HG02885 (cell line): Measurements from ENCODE around the gene PLEKHH1.

Experiments
- ATAC-seq: cut with Tn5 transposase; IDR thresholded peaks from one replicate; pipeline ENCODE4 v1.9.1; 2021; ENCODE audit warnings: mild to moderate bottlenecking; ENCODE audit not compliant: unreplicated experiment, poor library complexity

Gene PLEKHH1

DNA sequence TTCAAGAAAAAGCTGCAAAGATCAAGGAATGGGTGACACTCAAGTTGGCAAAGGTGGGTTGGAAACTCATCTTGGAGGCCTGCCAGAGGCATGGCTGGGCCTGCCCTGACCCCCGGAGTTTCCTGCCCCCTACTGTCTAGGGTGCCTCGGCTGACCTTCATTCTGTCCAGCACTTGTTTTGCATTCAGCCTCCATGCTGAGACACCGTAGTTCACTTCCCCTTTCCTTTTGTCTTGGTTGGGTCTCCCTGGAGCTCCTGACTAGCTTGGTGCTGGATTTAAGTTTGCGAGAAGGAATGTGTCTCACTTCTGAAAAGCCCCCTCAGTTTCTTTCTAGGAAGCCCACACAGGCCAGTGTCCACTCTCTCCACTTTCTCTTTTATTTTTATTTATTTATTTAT lies 26.5 kb downstream of the PLEKHH1 start:
- no peak for ATAC-seq

DNA sequence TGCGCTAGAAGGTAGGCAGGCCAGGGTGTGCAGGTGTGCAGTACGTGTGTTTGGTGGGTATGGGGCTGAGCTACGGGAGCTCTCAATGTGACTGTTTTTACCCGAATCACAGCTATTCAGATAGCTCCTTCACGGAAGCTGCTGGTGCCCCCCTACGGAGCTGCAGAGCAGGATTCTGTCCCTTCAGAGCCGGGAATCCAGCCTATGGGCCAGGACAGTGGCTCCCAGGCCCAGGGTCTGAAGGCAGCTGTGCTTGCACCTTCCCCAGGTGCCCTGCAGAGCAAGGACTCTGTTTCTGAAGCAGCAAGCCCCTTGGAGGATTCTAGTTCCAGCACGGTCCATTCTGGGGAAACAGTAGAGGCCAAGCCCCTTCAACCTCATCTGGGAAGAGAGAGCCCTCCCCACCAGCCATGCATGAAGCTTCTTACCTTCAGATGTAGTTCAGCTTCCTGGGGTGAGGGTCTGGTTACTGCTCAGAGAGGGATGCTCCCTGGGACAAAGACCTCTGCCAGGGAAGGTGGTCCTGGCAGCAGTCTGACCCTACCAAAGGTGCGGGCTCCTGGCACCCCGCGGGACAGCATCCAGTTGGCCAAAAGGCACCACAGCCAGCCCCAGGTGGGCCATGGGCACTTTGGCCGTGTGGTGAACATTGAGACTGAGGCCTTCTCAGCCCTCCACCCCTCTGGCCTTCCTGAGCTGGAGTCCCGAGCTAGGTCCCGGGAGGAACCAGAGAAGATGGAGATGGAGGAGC lies 29.1 kb downstream of the PLEKHH1 start:
- no peak for ATAC-seq

DNA sequence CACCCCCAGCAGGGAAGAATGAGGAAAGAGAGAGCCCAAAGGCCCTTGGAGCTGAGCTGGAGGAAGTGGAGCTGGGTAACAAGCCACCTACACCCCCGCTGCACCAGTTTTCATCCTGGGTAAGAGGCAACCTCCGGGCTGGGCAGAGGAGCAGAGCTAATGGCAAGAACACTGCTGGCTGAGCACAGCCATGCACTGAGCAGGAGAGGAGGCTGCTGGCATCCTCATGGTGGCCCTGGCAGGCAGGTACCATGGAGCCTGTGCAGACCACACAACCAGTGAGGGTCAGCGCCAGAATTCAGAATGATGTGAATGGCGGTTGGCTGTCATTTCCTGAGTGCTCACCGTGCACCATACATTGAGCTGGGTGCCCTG lies 29.7 kb downstream of the PLEKHH1 start:
- ATAC-seq, result no peak

DNA sequence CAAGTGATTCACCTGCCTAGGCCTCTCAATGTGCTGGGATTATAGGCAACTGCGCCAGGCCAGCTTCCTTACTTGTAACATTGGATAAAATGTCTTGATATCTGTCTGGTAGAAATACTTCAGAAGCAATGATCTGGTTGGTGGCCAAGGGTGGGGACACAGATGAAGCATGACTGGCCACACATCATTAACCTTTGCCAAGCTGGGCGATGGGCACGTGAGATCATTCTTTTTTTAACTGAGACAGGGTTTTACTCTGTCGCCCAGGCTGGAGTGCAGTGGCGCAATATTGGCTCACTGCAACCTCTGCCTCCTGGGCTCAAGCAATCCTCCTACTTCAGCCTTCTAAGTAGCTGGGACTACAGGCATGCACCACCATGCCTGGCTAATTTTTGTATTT lies 31.1 kb downstream of the PLEKHH1 start:
- ATAC-seq, result no peak

DNA sequence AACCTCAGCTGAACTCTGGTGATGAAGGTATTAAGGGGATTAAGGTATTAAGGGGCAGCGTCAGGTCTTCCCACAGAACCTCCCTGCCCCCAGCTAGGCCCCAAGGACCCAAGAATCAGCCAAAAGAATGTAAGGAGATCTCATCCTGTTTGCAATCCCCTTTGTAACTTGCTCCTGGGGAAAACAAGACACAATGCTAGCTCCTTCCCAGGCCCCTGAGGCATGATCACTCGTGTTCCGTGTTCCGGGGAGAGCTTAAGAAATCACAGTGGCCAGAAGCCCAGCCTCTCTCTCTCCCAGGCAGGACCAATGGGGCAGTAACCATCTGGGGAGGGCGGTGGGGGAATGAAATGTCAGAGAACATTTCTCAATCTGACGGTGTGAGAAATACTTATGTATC lies 33.8 kb downstream of the PLEKHH1 start:
- ATAC-seq, result no peak

DNA sequence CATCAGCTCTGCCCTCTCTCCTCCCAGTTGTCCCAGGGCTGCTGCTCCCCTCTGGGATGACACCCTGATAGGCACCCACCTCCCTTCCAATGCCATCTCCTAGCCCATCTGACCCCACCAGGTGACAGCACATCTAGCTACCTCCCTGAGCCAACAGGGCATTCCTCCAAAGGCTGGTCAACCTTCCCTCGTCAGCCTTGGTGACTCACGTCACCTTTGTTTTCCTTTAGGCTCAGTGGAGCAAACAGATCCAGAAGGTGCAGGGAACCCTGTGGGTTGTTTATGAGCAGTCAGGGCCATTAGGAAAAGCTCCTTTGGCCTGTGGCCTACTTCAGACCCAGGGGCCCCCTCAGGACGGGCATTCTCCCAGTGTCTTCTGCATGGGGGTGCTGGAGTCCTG lies 34.6 kb downstream of the PLEKHH1 start:
- ATAC-seq, result no peak

DNA sequence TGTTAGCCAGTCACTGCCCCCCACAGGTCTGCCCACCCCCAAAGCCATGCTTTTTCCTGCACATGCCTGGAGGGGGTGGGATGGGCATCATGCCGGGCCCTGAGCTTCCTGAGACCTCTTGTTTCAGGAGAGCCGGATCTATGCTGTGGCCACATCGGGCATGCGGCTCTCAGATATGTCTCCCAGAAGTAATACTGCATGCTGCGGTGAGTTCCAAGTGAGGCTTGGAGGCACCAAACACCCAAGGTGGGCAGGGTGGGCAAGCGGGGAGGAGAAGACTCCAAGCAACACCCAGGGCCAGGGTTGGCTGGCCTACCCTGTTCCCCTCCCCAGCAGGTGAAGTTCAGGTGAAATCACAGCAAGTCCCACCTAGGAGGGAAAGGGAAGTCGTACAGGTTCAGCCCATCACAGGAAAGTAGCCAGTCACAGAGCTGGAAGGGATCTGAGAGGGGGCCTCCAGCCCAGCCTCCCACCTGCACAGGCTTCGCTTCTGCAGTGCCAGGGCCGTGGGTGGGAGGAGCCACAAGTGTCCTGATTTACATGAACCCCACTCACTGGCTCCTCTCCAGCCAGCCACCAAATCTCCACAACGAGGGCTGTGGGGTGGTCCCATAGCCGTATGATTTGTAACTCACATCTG lies 36.0 kb downstream of the PLEKHH1 start:
- no peak for ATAC-seq

DNA sequence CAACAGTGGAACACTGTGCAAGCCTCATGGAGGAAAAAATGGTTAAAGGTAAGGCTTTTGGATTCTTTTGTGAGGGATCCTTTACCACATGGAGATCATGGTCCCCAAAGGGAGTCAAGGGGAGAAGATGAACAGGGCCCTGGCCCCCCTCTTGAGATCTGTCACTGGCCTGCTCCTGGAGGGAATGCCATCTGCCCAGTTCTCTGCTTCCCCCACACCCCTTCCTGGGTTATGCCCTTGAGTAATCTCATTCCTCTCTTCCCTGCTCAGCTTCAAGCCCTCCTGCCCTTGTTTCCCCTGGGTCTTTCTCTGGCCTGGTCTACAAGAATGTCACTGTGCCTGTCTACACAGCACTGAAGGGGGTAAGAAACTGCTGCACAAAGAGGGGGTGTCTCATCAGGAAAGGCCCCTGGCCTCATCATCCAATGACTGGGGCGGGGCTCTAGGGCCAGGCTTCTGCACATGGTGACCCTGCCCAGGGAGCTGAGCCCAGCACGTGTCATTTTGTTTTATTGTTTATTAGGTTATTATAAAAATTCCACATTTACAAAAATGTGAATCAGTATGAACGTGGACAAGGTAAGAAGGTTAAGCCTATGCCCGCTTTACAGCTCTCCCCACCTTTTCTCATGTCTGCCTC lies 36.7 kb downstream of the PLEKHH1 start:
- ATAC-seq, result no peak

DNA sequence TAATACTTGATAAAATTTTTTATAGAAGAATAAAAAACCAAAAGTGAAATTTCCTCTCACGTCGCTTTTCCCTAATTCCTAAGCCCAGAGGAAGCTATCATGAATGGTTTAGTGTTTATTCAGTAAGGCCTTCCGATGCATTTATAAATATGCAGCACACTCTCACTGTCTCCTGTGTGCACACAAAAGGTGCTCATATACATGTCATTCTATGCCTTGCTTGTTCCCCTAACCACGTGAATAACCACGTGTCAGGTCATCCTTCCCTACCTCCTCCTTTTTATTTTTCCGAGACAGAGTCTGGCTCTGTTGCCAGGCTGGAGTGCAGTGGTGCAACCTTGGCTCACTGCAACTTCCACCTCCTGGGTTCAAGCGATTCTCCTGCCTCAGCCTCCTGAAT lies 37.4 kb downstream of the PLEKHH1 start:
- no peak for ATAC-seq

DNA sequence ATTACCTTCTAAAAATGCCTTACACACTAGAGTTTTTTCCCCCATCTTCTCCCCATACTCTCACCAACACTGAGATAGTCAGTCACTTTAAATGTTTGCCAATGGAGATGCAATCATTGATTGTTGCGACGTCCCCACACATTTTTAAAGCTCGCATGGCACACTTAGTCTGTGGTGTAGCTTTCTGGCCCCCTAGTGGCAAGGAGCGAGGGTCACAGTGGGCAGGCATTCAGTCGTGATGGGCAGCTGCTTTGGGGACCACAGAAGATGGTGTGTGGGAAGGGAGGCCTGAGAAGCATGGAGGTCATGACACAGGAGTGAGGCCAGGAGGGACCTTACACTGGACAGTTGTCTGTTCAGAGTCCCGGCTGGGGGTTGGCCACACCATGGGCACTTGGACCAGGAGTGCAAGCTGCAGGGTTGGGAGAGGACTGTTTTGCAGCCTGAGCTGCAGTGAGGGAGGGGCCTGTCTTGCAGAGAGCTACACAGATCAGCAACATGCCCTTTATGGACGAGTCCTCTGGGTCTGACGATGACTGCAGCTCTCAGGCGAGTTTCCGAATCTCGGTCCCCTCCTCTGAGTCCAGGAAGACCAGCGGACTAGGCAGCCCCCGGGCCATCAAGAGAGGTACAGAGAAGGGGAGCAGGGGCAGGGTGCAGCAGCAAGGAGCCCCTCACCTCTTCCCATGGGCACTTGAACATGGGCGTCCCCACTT lies 38.3 kb downstream of the PLEKHH1 start:
- peak; percentile 74 for ATAC-seq

DNA sequence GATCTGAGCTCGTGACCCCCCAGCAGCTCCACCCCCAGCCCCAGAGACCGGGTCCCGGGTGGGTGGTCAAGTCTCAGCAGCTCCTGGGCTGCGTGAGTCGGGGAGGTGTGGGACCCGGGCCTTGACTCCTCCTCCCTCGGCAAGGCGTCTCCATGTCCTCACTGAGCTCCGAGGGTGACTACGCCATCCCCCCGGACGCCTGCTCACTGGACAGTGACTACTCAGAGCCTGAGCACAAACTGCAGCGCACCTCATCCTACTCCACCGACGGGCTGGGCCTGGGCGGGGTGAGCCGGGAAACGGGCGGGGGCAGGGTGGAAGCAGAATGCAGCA lies 38.9 kb downstream of the PLEKHH1 start:
- ATAC-seq, result no peak

DNA sequence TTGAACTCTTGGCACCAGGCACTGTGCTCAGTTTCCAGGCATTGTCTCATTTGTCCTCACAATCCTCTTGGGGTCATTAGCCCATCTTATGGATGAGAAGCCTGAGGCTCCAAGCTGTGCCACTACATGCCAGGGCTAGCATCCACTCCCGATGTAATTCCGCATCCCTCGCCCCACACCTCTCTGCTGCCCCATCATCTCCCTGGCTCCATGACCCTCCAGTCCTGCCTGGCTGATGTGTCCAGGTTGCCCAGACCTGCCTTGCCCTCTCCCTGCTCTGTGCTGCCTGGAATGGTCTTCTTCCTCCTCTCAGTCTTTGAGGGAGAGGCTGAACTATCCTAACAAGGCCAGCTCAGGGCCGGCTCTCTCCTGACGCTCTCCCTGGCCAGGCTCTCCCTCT lies 39.5 kb downstream of the PLEKHH1 start:
- ATAC-seq, result no peak

DNA sequence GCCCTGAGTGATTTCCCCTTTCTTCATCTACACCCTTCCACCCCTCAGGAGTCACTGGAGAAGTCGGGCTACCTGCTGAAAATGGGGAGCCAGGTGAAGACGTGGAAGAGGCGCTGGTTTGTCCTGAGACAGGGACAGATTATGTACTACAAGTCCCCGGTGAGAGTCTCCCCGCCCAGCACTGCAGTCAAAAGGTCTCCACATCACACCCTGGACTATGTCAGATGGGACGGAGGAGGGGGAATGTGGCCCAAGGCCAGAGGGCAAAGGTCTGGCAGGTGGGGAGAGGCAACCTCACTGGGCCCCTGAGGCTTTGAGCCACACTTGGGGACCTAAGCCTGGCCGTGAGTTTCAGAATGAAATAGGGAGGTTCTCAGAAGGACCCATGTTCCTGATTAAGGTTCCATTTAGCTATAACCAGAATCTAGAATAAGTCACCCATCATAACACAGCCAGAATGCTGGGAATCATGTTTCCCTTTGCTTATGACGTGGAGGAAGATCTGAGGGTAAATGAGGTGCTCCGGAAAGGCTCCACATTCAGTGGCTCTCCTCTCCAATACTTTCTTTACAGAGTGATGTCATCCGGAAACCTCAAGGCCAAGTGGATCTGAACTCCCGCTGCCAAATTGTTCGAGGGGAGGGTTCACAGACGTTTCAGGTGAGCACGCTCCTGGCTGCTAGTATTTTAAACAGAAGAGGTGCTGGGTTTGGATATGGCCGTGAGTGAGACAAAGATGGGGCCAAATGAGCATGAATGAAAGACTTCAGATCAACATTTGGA lies 40.3 kb downstream of the PLEKHH1 start:
- no peak for ATAC-seq

DNA sequence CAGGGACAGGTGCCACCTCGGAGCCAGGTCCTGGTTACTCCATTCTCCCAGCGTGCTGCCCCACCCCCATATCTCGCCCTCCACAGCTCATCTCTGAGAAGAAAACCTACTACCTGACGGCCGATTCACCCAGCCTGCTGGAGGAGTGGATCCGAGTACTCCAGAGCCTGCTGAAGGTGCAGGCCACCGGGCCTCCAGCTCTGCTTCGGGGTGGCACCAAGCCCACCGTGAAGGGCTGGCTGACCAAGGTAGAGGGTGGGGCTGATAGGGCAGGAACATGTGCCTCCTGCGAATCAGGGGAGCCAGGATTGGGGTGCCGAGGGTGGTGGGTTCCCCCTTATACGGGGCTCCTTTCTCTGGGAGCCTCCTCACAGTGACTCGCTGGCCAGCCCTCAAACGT lies 41.1 kb downstream of the PLEKHH1 start:
- no peak for ATAC-seq

DNA sequence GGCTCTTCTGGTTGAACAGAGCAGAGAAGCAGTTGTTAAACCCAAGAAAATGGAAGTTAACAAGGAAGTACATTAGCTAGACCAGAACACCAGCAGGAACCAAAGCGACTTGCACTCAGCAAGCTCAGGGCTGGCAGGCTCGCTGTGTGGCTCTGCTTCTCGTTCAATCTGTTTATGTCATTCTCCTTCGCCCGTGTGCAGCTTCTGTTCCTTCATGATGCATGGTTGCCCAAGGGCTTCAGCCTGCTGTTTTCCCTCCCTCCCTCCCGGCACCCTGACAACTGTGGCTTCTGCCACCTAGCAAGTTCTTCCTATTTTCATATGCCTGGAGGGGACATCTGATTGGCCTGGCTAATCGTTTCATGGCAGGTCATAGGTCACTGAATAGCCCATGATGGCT lies 41.7 kb downstream of the PLEKHH1 start:
- no peak for ATAC-seq

DNA sequence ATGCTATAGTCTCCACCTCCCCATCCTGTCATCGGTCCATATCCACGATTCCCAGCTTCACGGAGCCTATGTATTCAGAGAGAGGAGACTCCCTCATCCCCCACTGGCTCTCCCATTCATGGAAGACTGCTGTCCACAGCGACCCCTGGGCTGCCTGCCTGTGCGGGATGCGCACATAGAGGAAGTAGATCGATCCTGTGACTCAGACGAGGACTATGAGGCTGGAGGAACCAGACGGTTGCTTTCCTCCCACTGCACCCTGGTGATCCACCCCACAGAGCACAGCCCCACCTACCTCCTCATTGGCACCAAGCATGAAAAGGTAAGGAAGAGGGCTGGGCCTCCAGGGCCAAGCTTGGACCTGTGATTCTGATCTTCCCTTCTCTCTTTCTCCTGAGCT lies 42.6 kb downstream of the PLEKHH1 start:
- no peak for ATAC-seq

DNA sequence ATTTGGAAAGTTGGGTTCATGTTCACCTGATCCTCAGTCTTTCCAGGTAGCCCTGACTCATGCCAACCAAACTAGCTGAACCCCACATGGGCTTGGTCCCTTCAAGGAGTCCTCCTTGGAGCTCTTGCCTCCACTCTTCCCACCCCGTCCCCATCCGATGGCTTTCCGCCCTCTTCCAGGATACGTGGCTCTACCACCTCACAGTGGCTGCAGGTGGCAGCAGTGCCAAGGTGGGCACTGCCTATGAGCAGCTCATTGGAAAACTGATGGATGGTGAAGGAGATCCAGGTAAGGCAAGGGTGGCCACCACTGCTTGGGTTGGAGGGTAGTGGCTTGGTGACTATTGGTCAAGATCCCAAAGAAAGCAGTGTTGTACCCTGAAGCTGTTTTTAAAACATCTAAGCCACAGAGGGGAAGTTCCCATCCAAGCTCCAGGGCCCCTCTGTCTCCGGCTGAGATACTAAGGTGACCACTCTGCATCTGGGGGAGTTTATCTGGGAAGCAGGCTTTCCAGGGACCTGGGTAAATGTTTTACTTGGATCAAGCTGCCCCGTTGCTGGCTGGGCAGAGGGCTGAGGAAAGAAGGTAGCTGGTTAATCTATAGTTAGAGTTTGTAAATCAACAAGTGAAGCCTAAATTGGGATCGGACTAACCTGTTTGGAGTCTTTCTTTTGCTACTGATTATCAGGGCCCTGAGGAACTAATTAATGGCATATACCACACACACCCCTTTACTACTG lies 43.3 kb downstream of the PLEKHH1 start:
- ATAC-seq, result no peak

DNA sequence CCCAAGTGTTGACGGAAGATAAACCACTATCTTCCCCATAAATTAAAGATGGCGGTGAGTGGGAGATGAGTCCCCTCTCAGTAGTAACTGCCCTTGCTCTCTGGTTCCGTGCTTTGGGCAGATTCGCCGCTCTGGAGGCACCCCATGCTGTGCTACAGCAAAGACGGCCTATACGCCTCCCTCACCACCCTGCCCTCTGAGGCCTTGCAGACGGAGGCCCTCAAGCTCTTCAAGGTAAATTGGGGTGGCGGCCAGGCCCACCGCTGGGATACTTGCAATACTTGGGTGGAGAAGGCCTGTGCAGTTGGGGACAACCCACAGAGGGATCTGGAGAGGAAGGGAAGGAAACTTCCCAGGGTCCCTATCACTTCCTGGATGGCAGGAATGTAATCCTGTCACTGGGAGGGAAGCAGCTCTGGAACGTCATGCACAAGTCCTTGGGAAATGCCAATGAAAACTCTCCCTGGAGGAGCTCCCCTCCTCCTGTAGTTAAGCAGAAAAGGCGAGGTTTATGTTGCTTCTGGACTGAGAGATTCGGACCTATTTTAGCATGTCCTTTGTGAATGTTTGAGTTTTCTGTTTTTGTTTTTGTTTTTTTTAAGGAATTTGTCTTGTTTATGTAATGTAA lies 44.2 kb downstream of the PLEKHH1 start:
- no peak for ATAC-seq
